GM18858 (cell line): ENCODE data around the gene SIGLEC7.

Experiments
- ATAC-seq: cut with Tn5 transposase; IDR thresholded peaks from one replicate; pipeline ENCODE4 v1.9.1; 2021; ENCODE audit not compliant: unreplicated experiment

The SIGLEC7 gene

GRCh38 chr19:51200071-51200666 lies 58.1 kb downstream of the SIGLEC7 start:
- no peak for ATAC-seq

- ATAC-seq: no peak
Observed at GRCh38 chr19:51201712-51202111, 59.6 kb downstream of the SIGLEC7 start.
